Calu3 (cell line): Measurements from ENCODE around the gene TJP2. TPM values are rescaled to one million over a fixed set of nuclear protein-coding genes. Genes with fewer than 3 reads are reported as not detected.

ENCODE experiments used
- BruUV-seq: library from RNA; stranded (reverse); fragments of 400-500 nt; replicated peaks from 2 replicates; lab custom pipeline; 2021; lab: Mats Ljungman, UMichigan
- CTCF ChIA-PET: fragments of 300-600 bp; sonication (Branson Sonifier 250); formaldehyde crosslinking; loops from one replicate; lab custom pipeline; 2022; ENCODE audit warnings: antibody characterized with exemption; lab: Charles Lee
- DNase-seq: peaks from one replicate; pipeline ENCODE4 v3.0.0; 2022
- H3K27ac Mint-ChIP-seq: one replicate; pipeline ENCODE4 v1.8.0; 2022; ENCODE audit warnings: mixed read lengths; ENCODE audit not compliant: unreplicated experiment
- H3K27me3 Mint-ChIP-seq: one replicate; pipeline ENCODE4 v1.8.0; 2022; ENCODE audit warnings: mixed read lengths; ENCODE audit not compliant: unreplicated experiment
- H3K36me3 Mint-ChIP-seq: one replicate; pipeline ENCODE4 v1.8.0; 2022; ENCODE audit warnings: mild to moderate bottlenecking, moderate library complexity, mixed read lengths; ENCODE audit not compliant: insufficient read depth, unreplicated experiment
- H3K4me1 Mint-ChIP-seq: one replicate; pipeline ENCODE4 v1.8.0; 2022; ENCODE audit warnings: mild to moderate bottlenecking, low read depth, mixed read lengths; ENCODE audit not compliant: unreplicated experiment
- H3K4me3 Mint-ChIP-seq: one replicate; pipeline ENCODE4 v1.8.0; 2022; ENCODE audit warnings: mild to moderate bottlenecking, low read depth, moderate library complexity, mixed read lengths; ENCODE audit not compliant: unreplicated experiment
- H3K9me3 Mint-ChIP-seq: one replicate; pipeline ENCODE4 v1.8.0; 2022; ENCODE audit warnings: low read depth, mixed read lengths; ENCODE audit not compliant: unreplicated experiment
- CTCF ChIP-seq: fragments of 200-600 bp; IDR thresholded peaks from one replicate; pipeline ENCODE4 v1.8.0; 2022; ENCODE audit warnings: antibody characterized with exemption; ENCODE audit not compliant: unreplicated experiment
- intact Hi-C: fragments of 100-400 bp; cut with micrococcal nuclease; formaldehyde crosslinking; loops from one replicate; pipeline ENCODE4 v1.10.0; 2022; ENCODE audit not compliant: unreplicated experiment
- total RNA-seq: library from RNA; stranded (reverse); gene quantifications from 2 replicates; pipeline ENCODE4 v1.2.3, GENCODE V29; 2022

The TJP2 gene
- total RNA-seq, 1 experiment from 2014 or later = 139 TPM

GRCh38 chr9:69234683-69235082, 60.6 kb downstream of the TJP2 start:
- H3K27ac Mint-ChIP-seq = no peak overlapping the region
- TF ChIP-seq CTCF = no peak
- H3K9me3 Mint-ChIP-seq = no peaks in the 10 kb centered on the region
- no peak for DNase-seq
- no TSS peak for BruUV-seq
- H3K4me3 Mint-ChIP-seq = no peak overlapping the region
- H3K4me1 Mint-ChIP-seq = no peaks in the 10 kb centered on the region
- H3K27me3 Mint-ChIP-seq = no peaks in the 10 kb centered on the region
- intact Hi-C loops = no loop called here
- CTCF ChIA-PET = no interaction called here
- peaks cover 37% of the 10 kb centered on the region for H3K36me3 Mint-ChIP-seq

GRCh38 chr9:69236188-69236587, 62.1 kb downstream of the TJP2 start:
- H3K27ac Mint-ChIP-seq = no peak overlapping the region
- TF ChIP-seq CTCF = no peak
- BruUV-seq = no TSS peak
- intact Hi-C loops = no loop called here
- H3K27me3 Mint-ChIP-seq = no peaks in the 10 kb centered on the region
- no peak overlapping the region for H3K4me3 Mint-ChIP-seq
- H3K4me1 Mint-ChIP-seq = no peaks in the 10 kb centered on the region
- no peak for DNase-seq
- H3K36me3 Mint-ChIP-seq = peaks cover 27% of the 10 kb centered on the region
- CTCF ChIA-PET = no interaction called here
- H3K9me3 Mint-ChIP-seq = no peaks in the 10 kb centered on the region

GRCh38 chr9:69237702-69238295, 63.7 kb downstream of the TJP2 start:
- Mint-ChIP-seq H3K9me3 (no peaks in the 10 kb centered on the region), H3K4me1 (no peaks in the 10 kb centered on the region), H3K36me3 (peaks cover 31% of the 10 kb centered on the region), H3K27me3 (no peaks in the 10 kb centered on the region), H3K4me3 (no peak overlapping the region), H3K27ac (no peak overlapping the region)
- intact Hi-C loops = no loop called here
- no peak for DNase-seq
- BruUV-seq = no TSS peak
- TF ChIP-seq CTCF = no peak
- CTCF ChIA-PET = interaction anchor here (0.6 kb wide), 1 partner anchor 18 kb away, joined by 10 read pairs; no protein-coding TSS in a partner anchor

GRCh38 chr9:69243116-69243515, 69.0 kb downstream of the TJP2 start:
- intact Hi-C loops = no loop called here
- Mint-ChIP-seq H3K27me3 (no peaks in the 10 kb centered on the region), H3K4me3 (no peak overlapping the region), H3K27ac (no peak overlapping the region), H3K4me1 (no peaks in the 10 kb centered on the region), H3K9me3 (no peaks in the 10 kb centered on the region), H3K36me3 (peaks cover 30% of the 10 kb centered on the region)
- no peak for DNase-seq
- BruUV-seq = no TSS peak
- CTCF ChIA-PET = no interaction called here
- no peak for TF ChIP-seq CTCF
